WERI-Rb-1 (cell line): ENCODE results near the gene VAT1L.

Experiments
- DNase-seq: peaks from one replicate; pipeline ENCODE4 v3.0.0-alpha.2; 2020
- H3K27ac ChIP-seq: fragments of 250-450 bp; sonication (Bioruptor Pico); 2 replicates; pipeline ENCODE4 v1.5.1; 2020; ENCODE audit warnings: mild to moderate bottlenecking, moderate library complexity
- H3K27me3 ChIP-seq: fragments of 250-450 bp; sonication (Bioruptor Pico); 2 replicates; pipeline ENCODE4 v1.5.1; 2021; ENCODE audit warnings: mild to moderate bottlenecking, low read depth, moderate library complexity; ENCODE audit not compliant: insufficient read depth, severe bottlenecking
- H3K36me3 ChIP-seq: fragments of 250-450 bp; sonication (Bioruptor Pico); 2 replicates; pipeline ENCODE4 v1.5.1; 2020; ENCODE audit warnings: mild to moderate bottlenecking, moderate library complexity
- H3K4me3 ChIP-seq: 2 replicates; pipeline ENCODE4 v1.5.1; 2011; ENCODE audit warnings: low read depth, mild to moderate bottlenecking, control low read depth, low read length
- H3K9me3 ChIP-seq: fragments of 250-450 bp; sonication (Bioruptor Pico); 2 replicates; pipeline ENCODE4 v1.5.1; 2021; ENCODE audit warnings: mild to moderate bottlenecking, moderate library complexity; ENCODE audit not compliant: severe bottlenecking
- TF ChIP-seq, protein P1 (sequence below): IDR thresholded peaks from 2 replicates; pipeline ENCODE4 v1.5.1; 2011; ENCODE audit warnings: low read depth, mild to moderate bottlenecking, control low read depth, inconsistent platforms, low read length

Gene VAT1L

DNA sequence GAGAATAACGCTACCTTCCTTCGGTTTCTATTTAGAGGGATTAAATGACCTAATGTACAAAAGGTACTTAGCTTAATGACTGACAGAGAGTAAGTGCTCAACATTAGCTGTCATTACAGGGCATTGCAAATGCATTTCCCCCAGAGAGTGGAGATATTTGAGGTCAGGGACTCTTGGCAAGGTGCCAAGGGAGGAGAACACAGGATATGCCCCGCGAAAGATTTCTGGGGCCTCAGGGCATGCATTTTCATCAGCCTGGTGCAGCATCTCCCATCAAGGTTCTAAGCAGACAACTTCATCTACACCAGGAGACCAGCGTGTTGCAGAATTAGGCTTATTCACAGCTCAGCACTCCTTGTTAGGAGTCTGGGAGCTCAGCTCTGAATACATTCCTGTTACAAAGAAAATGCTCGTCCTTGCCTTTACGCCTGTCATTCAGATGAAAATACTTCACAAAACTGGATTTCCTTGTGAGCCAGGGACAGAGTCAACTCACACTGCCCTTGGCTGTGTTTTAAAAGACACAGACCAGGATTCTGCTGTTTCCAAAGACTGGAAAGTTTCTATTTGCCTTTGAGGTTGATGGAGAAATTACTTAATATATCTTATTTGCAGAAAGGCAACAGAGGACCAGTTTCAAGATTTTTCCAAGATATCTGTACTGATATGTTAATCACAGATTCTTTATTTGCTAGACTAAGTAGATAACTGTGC, 108.2 kb downstream of the VAT1L start:
- Histone ChIP-seq H3K36me3 (no peaks in the 10 kb centered on the region), H3K27me3 (no peaks in the 10 kb centered on the region), H3K4me3 (no peak overlapping the region), H3K9me3 (no peaks in the 10 kb centered on the region), H3K27ac (no peak overlapping the region)
- DNase-seq: peak; percentile 42
- TF ChIP-seq, protein P1, sequence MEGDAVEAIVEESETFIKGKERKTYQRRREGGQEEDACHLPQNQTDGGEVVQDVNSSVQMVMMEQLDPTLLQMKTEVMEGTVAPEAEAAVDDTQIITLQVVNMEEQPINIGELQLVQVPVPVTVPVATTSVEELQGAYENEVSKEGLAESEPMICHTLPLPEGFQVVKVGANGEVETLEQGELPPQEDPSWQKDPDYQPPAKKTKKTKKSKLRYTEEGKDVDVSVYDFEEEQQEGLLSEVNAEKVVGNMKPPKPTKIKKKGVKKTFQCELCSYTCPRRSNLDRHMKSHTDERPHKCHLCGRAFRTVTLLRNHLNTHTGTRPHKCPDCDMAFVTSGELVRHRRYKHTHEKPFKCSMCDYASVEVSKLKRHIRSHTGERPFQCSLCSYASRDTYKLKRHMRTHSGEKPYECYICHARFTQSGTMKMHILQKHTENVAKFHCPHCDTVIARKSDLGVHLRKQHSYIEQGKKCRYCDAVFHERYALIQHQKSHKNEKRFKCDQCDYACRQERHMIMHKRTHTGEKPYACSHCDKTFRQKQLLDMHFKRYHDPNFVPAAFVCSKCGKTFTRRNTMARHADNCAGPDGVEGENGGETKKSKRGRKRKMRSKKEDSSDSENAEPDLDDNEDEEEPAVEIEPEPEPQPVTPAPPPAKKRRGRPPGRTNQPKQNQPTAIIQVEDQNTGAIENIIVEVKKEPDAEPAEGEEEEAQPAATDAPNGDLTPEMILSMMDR: no peak

DNA sequence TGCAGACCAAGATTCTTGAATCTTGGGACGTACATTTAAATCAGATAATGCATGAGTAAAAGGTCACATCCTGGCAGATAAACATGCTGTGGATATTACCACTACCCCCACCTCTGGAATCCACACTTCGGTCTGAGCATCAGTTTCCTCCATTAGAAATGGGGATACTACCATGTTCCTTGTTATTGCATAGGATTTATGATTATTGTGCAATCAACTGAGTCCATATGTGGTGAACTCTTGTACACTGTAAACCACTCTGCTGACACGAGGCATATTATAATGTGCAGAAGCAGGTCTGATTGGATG, 108.7 kb downstream of the VAT1L start:
- Histone ChIP-seq H3K9me3 (no peaks in the 10 kb centered on the region), H3K27ac (no peak overlapping the region), H3K4me3 (no peak overlapping the region), H3K27me3 (no peaks in the 10 kb centered on the region), H3K36me3 (no peaks in the 10 kb centered on the region)
- DNase-seq: no peak
- TF ChIP-seq, protein P1: no peak

DNA sequence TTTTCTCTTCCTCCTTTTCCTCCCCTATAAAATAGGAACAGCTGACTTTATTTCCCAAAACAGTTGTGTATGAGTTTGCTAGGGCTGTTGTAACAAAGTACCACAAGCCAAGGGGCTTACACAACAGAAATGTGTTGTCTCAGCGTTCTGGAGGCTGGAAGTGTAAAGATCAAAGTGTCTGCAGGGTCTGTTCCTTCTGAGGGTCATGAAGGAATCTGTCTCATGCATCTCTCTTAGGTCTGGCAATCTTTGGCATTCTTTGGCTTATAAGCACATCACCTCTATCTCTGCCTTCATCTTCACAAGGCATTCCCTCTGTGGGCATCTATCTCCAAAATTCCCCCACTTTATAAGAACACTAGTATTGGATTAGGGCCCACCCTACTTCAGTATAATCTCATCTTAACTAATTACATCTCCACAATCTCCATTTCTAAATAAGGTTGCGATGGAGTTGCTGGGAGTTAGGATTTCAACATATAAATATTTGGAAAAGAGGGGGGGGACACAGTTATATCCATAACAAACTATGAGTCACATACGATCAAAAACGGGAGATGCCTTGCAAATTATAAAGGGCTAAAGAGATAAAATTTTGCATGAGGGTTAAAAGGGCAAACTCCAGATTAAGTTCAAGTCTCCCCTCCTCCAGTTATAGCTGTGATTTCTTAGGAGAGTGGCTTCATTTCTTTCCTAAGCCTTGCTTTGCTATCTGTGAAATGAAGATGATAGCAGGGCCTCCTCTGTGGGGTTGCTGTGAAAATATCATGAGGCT, 109.7 kb downstream of the VAT1L start:
- Histone ChIP-seq H3K9me3 (no peaks in the 10 kb centered on the region), H3K4me3 (no peak overlapping the region), H3K36me3 (no peaks in the 10 kb centered on the region), H3K27ac (no peak overlapping the region), H3K27me3 (no peaks in the 10 kb centered on the region)
- no peak for DNase-seq
- TF ChIP-seq, protein P1: no peak

DNA sequence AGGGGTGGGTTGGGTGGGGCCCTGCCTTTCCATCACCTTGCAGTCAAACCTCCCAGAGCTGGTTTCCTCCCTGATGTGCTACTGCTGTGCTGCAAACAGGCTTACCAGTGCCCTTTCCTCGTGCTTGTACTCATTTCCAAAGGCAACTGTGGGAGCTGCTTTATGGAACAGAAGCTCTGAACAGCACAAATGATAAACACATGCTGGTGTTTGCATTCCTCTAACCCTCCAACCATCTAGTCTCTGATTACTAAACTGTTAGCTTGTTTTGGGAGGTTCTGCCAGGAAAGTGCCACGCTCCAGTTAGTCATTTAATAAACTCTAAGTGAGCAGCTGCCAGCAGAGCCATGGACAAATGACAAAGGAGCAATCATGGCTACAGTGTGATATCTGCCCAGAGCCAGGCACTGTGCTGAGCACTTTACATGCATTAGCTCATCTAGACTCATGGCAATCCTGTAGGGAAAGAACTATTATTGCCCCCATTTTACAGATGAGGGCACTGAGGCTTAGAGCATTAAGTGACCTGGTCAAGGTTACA, 110.4 kb downstream of the VAT1L start:
- TF ChIP-seq, protein P1: no peak
- no peak for DNase-seq
- Histone ChIP-seq H3K9me3 (no peaks in the 10 kb centered on the region), H3K36me3 (no peaks in the 10 kb centered on the region), H3K27me3 (no peaks in the 10 kb centered on the region), H3K4me3 (no peak overlapping the region), H3K27ac (no peak overlapping the region)

DNA sequence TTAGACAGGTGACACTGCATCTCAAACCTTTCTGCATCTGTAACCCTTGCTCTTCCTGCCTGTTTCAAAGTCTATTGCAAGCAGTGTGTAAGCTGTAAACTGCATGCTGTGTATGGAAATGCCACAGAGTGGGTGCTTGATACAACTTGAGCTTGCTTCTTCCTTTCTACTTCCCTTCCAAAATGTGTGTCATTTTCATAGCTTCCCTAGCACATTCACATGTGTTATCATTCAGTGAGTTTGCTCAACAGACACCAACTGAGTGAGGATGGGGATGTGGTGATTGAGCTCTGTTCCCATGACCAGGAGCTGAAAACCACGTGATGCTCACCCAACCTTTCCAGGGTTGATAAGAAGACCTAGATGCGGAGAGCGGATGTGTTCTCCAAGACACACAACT, 111.1 kb downstream of the VAT1L start:
- no peak overlapping the region for H3K27ac ChIP-seq
- DNase-seq: no peak
- no peaks in the 10 kb centered on the region for H3K27me3 ChIP-seq
- no peak overlapping the region for H3K4me3 ChIP-seq
- TF ChIP-seq, protein P1: no peak
- no peaks in the 10 kb centered on the region for H3K36me3 ChIP-seq
- no peaks in the 10 kb centered on the region for H3K9me3 ChIP-seq
